ENCODE data around the gene DHCR24.

DNA sequence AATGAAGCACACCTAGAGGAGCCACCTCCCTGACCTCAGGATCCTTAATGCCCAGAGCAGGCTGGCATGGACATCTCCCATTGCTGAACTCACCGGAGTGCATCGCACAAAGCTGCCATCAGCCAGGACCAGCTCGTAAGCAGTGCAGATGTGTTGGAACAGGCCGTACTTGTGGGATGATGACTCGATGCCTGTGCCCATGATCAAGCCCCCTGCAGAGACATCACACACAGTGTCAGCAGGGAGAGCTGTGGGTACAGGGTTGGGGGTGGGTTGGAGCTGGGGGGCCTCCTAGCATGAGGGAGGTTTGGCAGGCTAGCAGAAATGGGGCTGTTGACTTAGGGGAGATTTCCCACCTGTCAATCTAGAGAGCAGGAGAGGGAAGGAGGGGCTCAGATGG lies 12.0 kb downstream of the DHCR24 start:
- TF ChIP-seq POLR2A (IDR thresholded peaks at IDR 0.05) = no peak
- TF ChIP-seq, protein P1, sequence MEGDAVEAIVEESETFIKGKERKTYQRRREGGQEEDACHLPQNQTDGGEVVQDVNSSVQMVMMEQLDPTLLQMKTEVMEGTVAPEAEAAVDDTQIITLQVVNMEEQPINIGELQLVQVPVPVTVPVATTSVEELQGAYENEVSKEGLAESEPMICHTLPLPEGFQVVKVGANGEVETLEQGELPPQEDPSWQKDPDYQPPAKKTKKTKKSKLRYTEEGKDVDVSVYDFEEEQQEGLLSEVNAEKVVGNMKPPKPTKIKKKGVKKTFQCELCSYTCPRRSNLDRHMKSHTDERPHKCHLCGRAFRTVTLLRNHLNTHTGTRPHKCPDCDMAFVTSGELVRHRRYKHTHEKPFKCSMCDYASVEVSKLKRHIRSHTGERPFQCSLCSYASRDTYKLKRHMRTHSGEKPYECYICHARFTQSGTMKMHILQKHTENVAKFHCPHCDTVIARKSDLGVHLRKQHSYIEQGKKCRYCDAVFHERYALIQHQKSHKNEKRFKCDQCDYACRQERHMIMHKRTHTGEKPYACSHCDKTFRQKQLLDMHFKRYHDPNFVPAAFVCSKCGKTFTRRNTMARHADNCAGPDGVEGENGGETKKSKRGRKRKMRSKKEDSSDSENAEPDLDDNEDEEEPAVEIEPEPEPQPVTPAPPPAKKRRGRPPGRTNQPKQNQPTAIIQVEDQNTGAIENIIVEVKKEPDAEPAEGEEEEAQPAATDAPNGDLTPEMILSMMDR (IDR thresholded peaks at IDR 0.05 in 8 of 11, conservative IDR thresholded peaks at IDR 0.05 in 3 of 11) = no peak

All from spleen (tissue), 7 donors.